Measurements from ENCODE around the gene OR52N4.
"Not testable (repeated sequence)": the region's sequence is repeated elsewhere in the genome, so short reads cannot be mapped to it uniquely, and the experiment has no call there.

The OR52N4 gene

DNA sequence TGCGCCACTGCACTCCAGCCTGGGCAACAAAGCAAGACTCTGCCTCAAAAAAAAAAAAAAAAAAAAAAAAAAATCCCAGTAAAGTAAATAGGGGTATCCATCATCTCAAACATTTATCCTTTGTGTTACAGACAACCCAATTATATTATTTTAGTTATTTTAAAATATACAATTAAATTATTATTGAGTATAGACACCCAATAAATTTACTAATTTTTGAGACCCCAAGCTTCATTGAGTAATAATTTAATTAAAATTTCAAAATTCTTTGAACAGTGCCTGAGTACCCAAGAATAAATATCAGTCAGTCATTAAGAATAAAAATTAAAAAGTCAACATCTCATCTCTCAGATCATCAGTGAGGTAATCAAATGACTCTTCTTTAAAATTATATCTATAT lies at the start of gene OR52N4:
TSS of gene OR52N4 (plus strand) at position 301 of the 400 bp plus-strand sequence. CDS start 498 bp downstream, outside the sequence.
- no peak for DNase-seq (ENCODE audit: low spot score)

DNA sequence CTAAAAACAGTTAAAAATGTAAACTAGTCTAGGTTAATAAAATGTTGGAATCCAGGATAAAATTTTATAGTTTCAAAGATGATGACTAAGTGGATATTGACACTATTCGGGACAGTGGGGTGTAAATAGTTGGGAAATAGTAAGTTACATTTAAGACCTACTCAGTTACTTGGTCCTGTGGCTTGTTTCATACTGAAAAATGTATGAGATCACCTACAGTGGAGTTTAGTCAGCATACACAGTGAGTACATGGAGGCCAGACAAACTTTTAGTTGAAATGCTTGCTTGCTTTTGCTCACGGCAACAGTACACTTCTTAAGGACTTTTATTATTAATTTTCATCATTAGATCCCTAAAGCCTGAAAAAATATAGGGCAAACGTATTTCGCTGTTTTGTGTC lies 48.4 kb upstream of the OR52N4 start:
- DNase-seq (ENCODE audit: low spot score) = no peak

DNA sequence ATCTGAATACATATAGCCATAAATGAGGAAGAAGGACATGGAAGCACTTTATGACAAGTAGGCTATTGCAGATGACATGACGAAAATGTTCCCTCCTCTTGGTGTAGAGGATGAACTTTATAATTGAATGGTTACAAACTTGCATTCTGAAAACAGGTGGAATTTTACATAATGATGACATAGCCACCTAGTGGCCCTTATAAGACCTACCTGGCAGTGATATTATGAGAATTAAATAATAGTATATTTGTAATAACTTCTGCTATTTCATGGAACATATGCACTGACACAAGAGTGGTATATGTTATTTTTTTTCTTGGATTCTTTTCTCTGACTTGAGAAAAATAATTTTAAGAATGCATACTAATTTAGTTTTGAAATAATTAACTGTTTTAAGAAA lies 41.5 kb upstream of the OR52N4 start:
- no peak for DNase-seq (ENCODE audit: low spot score)

DNA sequence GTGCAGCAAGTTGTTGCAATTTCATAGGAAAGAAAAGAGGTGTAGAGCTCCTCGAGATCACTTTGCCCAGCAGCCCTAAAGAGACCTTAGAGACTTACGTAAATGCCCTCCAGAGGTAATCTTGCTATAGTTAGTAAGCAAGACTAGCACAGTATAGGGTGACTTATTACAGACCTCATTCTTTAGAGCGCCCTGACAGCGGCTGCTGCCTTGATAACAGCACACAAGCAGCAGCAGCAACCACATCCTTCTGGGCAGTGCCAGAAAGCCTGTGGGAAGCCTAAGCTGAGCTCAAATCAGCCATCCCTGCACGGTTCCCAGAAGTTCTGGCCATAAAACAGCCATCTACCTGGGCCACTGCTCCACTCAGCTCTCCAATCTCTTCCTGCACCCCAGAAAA lies 40.3 kb upstream of the OR52N4 start:
- no peak for DNase-seq (ENCODE audit: low spot score)

DNA sequence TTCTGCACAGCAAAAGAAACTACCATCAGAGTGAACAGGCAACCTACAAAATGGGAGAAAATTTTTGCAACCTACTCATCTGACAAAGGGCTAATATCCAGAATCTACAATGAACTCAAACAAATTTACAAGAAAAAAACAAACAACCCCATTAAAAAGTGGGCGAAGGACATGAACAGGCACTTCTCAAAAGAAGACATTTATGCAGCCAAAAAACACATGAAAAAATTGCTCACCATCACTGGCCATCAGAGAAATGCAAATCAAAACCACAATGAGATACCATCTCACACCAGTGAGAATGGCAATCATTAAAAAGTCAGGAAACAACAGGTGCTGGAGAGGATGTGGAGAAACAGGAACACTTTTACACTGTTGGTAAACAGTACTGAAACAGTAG lies 37.5 kb upstream of the OR52N4 start:
- DNase-seq (ENCODE audit: low spot score) = not testable (repeated sequence)

DNA sequence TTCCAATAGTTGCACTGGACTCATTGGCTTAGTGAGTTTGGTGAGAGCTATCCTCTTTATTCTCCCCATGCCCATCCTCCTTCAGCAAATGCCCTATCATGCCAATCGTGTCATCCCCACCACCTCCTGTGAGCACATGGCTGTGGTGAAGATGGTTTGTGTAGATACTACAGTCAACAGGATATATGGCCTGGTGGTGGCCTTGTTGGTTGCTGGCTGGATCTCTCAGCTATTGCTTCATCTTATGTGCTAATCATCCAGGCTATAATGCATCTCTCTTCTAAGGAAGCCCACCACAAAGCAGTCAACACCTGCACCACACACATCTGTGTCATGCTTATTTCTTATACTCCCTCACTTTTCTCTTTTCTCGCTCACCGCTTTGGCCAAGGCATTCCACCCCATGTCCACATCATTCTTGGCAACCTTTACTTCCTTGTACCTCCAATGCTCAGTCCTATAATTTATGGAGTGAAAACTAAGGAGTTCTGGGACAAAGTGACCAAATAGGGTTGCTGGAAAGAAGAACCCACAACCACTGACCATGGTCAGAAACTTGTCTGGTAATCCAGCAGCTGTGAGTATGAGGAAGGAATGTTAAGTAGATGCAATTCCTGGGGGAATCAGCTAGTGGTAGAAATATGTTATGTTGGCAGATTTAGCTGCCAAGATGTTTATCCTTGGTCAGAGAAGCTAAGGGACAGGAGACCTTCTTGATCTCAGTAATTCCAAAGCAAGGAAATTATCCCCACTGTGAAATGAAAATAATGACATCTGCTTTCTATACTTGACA lies 34.1 kb upstream of the OR52N4 start:
- DNase-seq (ENCODE audit: low spot score) = no peak

DNA sequence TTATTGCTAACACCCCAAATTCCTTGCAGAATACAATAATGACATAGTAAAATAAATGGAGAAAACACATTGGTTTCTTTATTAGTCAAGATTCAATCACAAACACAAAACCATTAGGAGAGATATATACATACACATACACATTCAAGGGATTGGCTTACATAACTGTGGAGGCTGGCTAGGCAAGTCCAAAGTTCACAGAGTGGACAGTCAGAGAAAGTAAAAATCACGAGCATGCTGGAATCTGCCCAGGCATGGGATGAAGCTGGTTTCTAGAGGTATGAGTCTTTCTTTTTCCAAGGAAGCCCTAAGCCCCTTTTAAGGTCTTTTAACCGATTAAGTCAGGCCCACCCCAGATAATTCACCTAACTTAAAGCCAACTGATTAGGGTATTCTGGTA lies 31.4 kb upstream of the OR52N4 start:
- DNase-seq (ENCODE audit: low spot score) = no peak

DNA sequence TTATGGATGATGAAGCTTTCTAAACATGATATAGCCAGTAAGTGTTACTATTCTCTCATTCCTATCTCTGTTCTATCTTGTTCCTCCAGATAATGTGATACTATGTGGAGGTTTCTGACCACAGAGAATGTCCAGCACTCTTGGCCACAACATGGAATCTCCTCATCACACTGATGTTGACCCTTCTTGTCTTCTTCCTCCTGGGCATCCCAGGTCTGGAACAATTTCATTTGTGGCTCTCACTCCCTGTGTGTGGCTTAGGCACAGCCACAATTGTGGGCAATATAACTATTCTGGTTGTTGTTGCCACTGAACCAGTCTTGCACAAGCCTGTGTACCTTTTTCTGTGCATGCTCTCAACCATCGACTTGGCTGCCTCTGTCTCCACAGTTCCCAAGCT lies 27.7 kb upstream of the OR52N4 start:
- DNase-seq (ENCODE audit: low spot score) = no peak

DNA sequence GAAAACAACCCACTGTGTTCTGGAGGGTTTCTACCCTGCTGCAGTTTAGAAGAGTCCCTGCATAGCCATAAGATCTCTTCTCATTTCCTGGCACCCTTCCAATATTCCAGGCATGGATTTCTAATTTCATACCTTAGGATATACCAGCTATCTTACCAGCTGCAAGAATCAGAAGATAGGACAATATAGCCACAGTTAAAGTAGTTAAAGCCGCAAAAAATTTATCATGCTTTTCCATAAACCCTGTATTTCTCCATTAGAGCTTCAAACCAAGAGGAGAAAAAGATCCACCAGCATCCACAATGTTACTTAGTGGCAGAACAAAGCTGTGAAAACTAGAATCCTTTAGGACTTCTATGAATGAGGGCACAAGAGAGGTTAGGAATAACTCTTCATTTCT lies 26.4 kb upstream of the OR52N4 start:
- no peak for DNase-seq (ENCODE audit: low spot score)

DNA sequence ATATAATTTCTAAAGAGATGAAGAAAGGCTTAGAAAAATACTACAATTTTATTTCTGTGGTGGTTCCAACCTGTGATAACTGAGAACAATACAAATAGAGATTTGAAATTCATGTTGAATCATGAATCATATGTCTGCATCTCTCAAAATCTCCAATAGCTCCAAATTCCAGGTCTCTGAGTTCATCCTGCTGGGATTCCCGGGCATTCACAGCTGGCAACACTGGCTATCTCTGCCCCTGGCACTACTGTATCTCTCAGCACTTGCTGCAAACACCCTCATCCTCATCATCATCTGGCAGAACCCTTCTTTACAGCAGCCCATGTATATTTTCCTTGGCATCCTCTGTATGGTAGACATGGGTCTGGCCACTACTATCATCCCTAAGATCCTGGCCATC lies 17.6 kb upstream of the OR52N4 start, which contains the start of gene OR56B1:
TSS of gene OR56B1 (plus strand) at position 53 of the 400 bp plus-strand sequence. CDS start at position 122, 69 bp downstream.
- DNase-seq (ENCODE audit: low spot score) = no peak

DNA sequence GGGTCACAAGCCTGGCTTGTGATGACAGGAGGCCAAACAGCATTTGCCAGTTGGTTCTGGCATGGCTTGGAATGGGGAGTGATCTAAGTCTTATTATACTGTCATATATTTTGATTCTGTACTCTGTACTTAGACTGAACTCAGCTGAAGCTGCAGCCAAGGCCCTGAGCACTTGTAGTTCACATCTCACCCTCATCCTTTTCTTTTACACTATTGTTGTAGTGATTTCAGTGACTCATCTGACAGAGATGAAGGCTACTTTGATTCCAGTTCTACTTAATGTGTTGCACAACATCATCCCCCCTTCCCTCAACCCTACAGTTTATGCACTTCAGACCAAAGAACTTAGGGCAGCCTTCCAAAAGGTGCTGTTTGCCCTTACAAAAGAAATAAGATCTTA lies 17.0 kb upstream of the OR52N4 start:
- no peak for DNase-seq (ENCODE audit: low spot score)

DNA sequence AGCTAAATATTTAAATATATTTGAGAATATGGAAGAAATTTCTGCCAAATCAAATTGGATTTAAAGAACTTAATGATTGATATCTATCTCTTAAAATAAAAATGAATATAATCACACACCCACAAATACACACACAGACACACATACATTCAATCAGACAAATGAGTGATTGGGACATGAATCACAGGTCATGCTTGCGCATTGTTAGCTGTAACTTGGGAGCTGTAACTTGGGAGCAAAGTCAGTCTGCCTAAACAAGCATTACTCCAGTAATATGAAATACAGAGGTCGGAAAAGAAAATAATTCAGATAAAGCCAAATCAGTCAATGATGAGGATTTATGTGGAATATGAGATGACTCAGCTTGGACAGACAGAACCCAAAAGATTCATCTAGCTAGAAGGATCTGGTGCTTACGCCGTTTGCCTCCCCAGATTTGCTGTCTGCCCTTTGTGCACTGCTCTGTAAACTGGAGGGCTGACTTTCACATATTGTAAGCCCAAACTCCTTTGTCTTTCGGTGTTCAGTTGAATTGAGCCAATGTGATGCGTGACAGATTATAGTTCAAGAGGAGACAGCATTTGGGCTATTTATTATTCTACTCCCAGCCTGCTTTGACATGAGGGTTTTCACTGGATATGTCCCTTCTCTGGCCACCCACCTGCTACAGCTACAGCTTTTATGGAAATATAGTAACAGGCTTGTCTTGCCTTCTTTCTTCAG lies 16.2 kb upstream of the OR52N4 start:
- no peak for DNase-seq (ENCODE audit: low spot score)

DNA sequence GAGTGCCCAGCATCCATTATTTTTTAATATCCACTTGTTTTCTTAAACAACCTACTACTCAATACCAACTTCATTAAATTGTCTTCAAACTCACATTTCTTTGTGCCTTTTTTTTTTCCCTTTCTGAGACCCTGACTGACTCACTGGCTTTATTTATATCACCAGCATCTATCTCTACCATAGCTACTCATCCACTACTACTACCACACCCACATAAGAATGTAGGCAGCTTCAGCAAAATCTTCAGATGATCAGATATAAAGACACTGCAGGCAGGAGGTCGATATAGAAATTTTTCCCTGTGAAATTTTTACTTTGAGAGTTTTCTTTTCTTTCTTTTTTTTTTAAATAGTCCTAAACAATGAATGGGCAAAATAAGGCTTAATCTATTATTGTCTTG lies 15.6 kb upstream of the OR52N4 start:
- no peak for DNase-seq (ENCODE audit: low spot score)

DNA sequence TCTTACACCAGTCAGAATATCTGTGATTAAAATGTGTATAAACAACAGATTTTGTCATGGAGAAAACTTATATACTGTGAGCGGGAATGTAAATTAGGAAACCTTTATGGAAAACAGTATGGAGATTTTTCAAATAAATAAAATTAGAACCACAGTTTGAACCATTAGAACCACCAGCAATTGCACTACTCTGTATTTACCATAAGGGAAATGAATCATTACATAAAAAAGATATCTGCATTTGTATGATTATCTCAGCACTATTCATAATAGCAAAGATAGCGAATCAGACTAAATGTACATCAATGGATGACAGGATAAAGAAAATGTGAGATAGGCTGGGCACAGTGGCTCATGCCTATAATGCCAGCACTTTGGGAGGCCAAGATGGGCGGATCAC lies 7.4 kb upstream of the OR52N4 start:
- DNase-seq (ENCODE audit: low spot score) = no peak

DNA sequence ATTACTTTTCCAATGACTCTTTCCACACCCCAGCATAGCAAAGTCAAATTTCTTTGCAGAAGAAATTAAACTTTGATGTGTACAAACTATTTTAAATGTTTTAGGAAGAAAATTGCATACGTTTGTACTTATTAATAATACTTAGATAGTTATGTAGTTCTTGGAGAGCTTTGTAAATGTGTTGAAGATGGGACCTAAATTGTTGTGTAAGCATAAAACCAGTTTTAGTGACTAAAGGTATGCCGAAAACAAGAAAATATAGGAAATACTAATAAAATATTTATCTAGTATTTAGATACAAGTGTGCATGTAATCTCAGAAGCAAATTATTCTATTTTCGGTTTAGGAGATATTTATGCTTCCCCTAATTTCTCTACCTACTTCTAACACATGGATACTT lies 4.2 kb upstream of the OR52N4 start:
- DNase-seq (ENCODE audit: low spot score) = no peak

DNA sequence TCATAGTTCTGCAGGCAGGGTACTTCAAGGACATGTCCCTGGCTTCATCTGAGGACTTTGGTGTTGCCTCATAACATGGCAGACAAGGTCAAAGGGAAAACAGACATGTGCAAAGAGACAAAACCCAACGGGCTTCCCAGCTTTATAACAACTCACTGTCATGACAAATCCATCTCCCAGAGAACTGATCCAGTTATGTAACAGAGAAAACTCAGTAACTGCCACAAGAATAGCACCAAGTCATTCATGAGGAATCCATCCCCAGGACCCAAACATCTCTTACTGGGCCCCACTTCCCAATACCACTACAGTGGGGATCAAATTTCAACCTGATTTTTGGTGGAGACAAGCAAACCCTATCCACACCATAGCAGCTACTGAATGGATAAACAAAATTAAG lies 13.0 kb downstream of the OR52N4 start:
- DNase-seq (ENCODE audit: low spot score) = no peak

DNA sequence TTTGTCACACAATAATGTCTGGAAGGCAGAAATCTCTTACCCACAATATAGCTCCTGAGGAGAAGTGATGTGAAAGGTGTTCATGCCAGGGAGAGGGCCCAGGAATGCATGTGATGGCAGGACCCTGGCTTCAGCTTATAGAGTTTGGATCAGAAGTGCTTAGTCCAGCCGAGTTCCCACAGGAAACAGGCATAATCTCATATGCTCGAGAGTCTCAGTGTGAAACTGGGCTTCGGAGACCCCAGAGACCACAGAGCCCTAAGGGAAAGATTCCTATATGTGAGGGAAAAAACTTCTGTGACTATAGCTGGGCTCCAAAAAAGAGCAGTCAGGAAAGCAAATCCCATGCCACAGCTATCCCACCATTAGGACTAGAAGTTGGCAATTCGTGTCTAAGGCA lies 29.2 kb downstream of the OR52N4 start, which contains the start of gene OR52N5:
TSS of gene OR52N5 (minus strand) at position 101 of the 400 bp plus-strand sequence. CDS start 4,721 bp downstream, outside the sequence.
- no peak for DNase-seq (ENCODE audit: low spot score)

DNA sequence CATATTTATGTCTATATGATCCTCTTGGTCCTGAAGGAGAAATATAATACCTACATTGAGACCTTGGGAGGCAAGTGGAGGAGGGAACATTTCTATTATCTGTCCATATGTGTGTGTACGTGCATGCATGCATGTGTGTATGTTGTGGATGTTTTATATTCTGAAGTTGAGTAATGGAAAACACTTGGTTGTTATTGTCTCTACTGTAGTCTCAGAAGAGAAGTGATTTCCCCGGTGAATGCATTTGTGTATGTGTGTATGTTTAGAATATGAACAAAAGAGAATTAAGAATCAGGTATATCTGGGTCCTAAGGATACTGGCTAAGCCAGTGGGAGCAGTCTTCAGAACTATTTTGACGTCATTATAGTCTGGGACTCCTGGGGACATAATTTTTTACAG lies 37.1 kb downstream of the OR52N4 start, which contains the start of gene OR52N1:
TSS of gene OR52N1 (minus strand) at position 101 of the 400 bp plus-strand sequence. CDS start 2,449 bp downstream, outside the sequence.
- no peak for DNase-seq (ENCODE audit: low spot score)

DNA sequence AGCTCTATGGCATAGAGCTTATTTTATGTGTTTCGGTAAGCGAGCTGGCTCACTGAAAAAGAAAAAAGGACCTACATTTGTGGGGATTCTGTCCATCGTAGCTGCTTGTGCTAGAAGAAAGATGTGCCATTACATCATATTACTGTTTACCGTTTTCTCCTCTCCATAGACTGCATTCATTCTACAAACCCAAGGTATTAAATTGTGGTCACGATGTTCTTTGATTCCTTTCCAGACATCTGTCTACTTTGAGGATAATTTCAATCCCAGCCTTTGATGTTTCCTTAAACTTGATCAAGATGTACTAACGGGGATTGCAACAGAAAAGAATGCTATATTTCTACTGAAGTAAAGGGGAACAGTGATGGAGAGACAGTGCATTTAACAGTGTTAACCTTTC lies 42.5 kb downstream of the OR52N4 start:
- DNase-seq (ENCODE audit: low spot score) = no peak

DNA sequence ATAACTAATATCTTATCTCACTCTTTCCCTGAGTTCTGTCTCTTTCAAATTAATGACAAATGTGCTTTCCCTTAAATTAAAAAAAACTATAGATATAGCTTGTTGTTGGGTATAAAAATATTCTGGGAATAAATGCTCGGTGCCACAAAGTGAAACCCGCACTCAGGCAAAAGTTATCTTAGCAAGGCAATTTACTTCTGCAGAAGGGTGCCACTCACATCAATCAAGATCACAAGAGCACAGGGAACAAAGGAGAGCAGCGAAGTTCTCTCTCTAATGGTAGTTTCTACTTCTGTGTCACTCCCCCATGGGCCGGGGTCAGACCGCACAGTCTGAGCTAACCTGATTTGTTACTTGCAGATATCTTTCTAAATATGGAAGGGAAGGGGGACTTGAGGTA lies 49.9 kb downstream of the OR52N4 start:
- no peak for DNase-seq (ENCODE audit: low spot score)
